K562 (cell line): ENCODE results near the gene USP10. TPM values are rescaled to one million over a fixed set of nuclear protein-coding genes. Genes with fewer than 3 reads are reported as not detected.

Experiments used
- ATF3 ChIP-seq, 2 experiments: fragments of 450-650 bp in 1 of 2; sonication (generic) in 1 of 2; formaldehyde crosslinking in 1 of 2; IDR thresholded peaks in 1 of 2; conservative IDR thresholded peaks in 1 of 2; 2 replicates each; pipeline versions ENCODE4 v1.6.1 to v1.8.1; 2016 to 2023; ENCODE audit warnings: mild to moderate bottlenecking in 2 of 2, moderate library complexity in 2 of 2, inconsistent platforms in 1 of 2, missing genetic modification reagents in 1 of 2
- DPF2 ChIP-seq: fragments of 450-650 bp; IDR thresholded peaks from 2 replicates; pipeline ENCODE4 v1.6.1; 2016
- E2F1 ChIP-seq: sonication (generic); formaldehyde crosslinking; IDR thresholded peaks from 2 replicates; pipeline ENCODE4 v1.8.1; 2023; ENCODE audit warnings: mild to moderate bottlenecking, missing genetic modification reagents, moderate library complexity
- HDAC2 ChIP-seq: fragments of 450-650 bp; IDR thresholded peaks from 2 replicates; pipeline ENCODE4 v1.6.1; 2016; ENCODE audit warnings: mild to moderate bottlenecking
- HMGN3 ChIP-seq: IDR thresholded peaks from 2 replicates; pipeline ENCODE4 v1.6.1; 2011; ENCODE audit warnings: borderline replicate concordance, low read depth, mild to moderate bottlenecking, mixed read lengths, low read length; ENCODE audit not compliant: insufficient read length; ENCODE audit errors: extremely low read depth
- KDM1A ChIP-seq, 2 experiments: fragments of 450-650 bp; IDR thresholded peaks; 2 replicates each; pipeline ENCODE4 v1.6.1; 2016; ENCODE audit warnings: mild to moderate bottlenecking in 2 of 2
- L3MBTL2 ChIP-seq: fragments of 450-650 bp; IDR thresholded peaks from 2 replicates; pipeline ENCODE4 v1.6.1; 2016; ENCODE audit warnings: mild to moderate bottlenecking, moderate library complexity
- LEF1 ChIP-seq: fragments of 450-650 bp; IDR thresholded peaks from 2 replicates; pipeline ENCODE4 v1.6.1; 2016; ENCODE audit warnings: mild to moderate bottlenecking
- MNT ChIP-seq, 2 experiments: fragments of 450-650 bp; conservative IDR thresholded peaks; 2 replicates each; pipeline ENCODE4 v1.6.1; 2017; ENCODE audit warnings: mild to moderate bottlenecking in 2 of 2, moderate library complexity in 2 of 2
- MYBL2 ChIP-seq, 2 experiments: fragments of 450-650 bp in 1 of 2; sonication (generic) in 1 of 2; formaldehyde crosslinking in 1 of 2; IDR thresholded peaks; 2 replicates each; pipeline versions ENCODE4 v1.6.1 to v1.8.1; 2017 to 2022; ENCODE audit warnings: borderline replicate concordance in 1 of 2, inconsistent platforms in 1 of 2, low read depth in 1 of 2, mild to moderate bottlenecking in 1 of 2, missing genetic modification reagents in 1 of 2, moderate library complexity in 1 of 2
- NR0B1 ChIP-seq: fragments of 450-650 bp; IDR thresholded peaks from one replicate; pipeline ENCODE4 v1.6.1; 2018; ENCODE audit warnings: mild to moderate bottlenecking, moderate library complexity; ENCODE audit not compliant: partially characterized antibody
- RFX5 ChIP-seq: IDR thresholded peaks from 2 replicates; pipeline ENCODE4 v1.6.1; 2011; ENCODE audit warnings: low read depth, mild to moderate bottlenecking, improper control_type of control experiment, low read length
- SOX6 ChIP-seq: fragments of 450-650 bp; IDR thresholded peaks from 2 replicates; pipeline ENCODE4 v1.6.1; 2014; ENCODE audit warnings: mild to moderate bottlenecking
- TCF3 ChIP-seq: sonication (generic); formaldehyde crosslinking; IDR thresholded peaks from 2 replicates; pipeline ENCODE4 v1.4.0; 2020; ENCODE audit warnings: mild to moderate bottlenecking, missing genetic modification reagents
- TEAD4 ChIP-seq, 2 experiments: sonication (generic) in 1 of 2; formaldehyde crosslinking in 1 of 2; IDR thresholded peaks; 2 replicates each; pipeline versions ENCODE4 v1.6.1 to v1.8.0; 2012 to 2022; ENCODE audit warnings: borderline replicate concordance in 1 of 2, inconsistent platforms in 1 of 2, low read length in 1 of 2, mild to moderate bottlenecking in 1 of 2, missing genetic modification reagents in 1 of 2
- polyA plus RNA-seq, 8 experiments: library from polyadenylated mRNA; depleted of rRNA in 4 of 8; stranded (reverse) in 5 of 8; unstranded in 3 of 8; fragments of >200 nt; fragmentation: Nextera tagmentation in 2 of 8; fragmentation: Illumina TruSeq in 1 of 8; extraction: Ambion mirVana in 2 of 8; extraction: Trizol in 1 of 8; gene quantifications; 2 replicates each; pipeline versions ENCODE4 v1.2.1 to v1.2.3, GENCODE V29; 2011 to 2014; ENCODE audit warnings: inconsistent platforms in 1 of 8, missing spikeins in 1 of 8
- total RNA-seq, 7 experiments: library from RNA; depleted of rRNA in 6 of 7; stranded (reverse); fragments of >200 nt in 6 of 7; fragmentation: Illumina TruSeq in 2 of 7; extraction: Trizol in 2 of 7; gene quantifications; 2 replicates each; pipeline versions ENCODE4 v1.2.1 to v1.2.3, GENCODE V29; 2011 to 2021; ENCODE audit warnings: low replicate concordance in 1 of 7
- TF ChIP-seq, protein P1 (sequence below): fragments of 450-650 bp; IDR thresholded peaks from 2 replicates; pipeline ENCODE4 v1.6.1; 2017; ENCODE audit warnings: antibody characterized with exemption, mild to moderate bottlenecking

USP10 gene
- total and polyA plus RNA-seq, 9 of the 15 experiments (the other 6 are each of a cell fraction or from before 2014, with no cell fraction given): 61.7 to 197 (median 116) TPM

DNA sequence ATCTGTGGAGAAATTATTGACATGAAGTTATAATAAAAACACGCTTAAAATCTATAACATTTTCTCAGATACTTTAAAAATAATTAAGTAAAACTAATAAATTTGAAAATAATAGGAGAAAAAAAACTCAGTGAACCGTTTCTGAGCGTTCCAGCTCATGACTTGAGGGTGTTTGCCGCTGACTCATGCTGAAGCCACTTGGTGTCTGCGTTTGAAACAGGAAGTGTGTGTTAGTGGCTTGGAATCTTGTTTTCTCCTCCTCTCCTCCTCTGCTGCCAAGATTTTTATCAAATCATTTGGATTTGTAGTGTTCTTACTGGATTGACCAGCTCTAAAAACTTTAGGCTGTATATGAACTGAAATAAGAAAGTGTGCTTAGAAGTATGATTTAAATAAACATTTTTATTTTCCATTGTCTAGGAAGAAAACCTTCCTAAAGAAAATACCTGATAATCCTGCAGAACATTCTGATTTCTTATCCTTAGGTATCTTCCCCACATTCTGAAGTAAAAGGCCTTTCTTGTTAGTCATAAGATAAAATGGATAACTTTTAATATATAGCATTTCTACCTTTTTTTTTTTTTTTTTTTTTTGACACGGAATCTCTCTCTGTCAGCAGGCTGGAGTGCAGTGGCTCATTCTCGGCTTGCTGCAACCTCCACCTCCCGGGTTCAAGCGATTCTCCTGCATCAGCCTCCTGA lies 30.8 kb downstream of the USP10 start (continued):
- TF ChIP-seq ATF3 (IDR thresholded peaks at IDR 0.05): peak; percentile 86
- TF ChIP-seq ATF3 (CRISPR knock-in tag; conservative IDR thresholded peaks at IDR 0.05): no peak
- peak; percentile 48 to 70; a peak in 2 of 4 replicates for TF ChIP-seq MNT (conservative IDR thresholded peaks at IDR 0.05)
- TF ChIP-seq L3MBTL2: 0 out of 2 replicates have a peak, but pooled peaks have one; percentile 39
- 0 out of 2 replicates have a peak, but pooled peaks have one; percentile 9 for TF ChIP-seq TCF3 (CRISPR knock-in tag)
- no peak for TF ChIP-seq HMGN3
- TF ChIP-seq MYBL2 (IDR thresholded peaks at IDR 0.05; ENCODE audit: low read depth): peak; percentile 8; the same call in 1 of the 2 replicates
- TF ChIP-seq MYBL2 (CRISPR knock-in tag; IDR thresholded peaks at IDR 0.05; ENCODE audit: borderline replicate concordance): no peak
- TF ChIP-seq, protein P1, sequence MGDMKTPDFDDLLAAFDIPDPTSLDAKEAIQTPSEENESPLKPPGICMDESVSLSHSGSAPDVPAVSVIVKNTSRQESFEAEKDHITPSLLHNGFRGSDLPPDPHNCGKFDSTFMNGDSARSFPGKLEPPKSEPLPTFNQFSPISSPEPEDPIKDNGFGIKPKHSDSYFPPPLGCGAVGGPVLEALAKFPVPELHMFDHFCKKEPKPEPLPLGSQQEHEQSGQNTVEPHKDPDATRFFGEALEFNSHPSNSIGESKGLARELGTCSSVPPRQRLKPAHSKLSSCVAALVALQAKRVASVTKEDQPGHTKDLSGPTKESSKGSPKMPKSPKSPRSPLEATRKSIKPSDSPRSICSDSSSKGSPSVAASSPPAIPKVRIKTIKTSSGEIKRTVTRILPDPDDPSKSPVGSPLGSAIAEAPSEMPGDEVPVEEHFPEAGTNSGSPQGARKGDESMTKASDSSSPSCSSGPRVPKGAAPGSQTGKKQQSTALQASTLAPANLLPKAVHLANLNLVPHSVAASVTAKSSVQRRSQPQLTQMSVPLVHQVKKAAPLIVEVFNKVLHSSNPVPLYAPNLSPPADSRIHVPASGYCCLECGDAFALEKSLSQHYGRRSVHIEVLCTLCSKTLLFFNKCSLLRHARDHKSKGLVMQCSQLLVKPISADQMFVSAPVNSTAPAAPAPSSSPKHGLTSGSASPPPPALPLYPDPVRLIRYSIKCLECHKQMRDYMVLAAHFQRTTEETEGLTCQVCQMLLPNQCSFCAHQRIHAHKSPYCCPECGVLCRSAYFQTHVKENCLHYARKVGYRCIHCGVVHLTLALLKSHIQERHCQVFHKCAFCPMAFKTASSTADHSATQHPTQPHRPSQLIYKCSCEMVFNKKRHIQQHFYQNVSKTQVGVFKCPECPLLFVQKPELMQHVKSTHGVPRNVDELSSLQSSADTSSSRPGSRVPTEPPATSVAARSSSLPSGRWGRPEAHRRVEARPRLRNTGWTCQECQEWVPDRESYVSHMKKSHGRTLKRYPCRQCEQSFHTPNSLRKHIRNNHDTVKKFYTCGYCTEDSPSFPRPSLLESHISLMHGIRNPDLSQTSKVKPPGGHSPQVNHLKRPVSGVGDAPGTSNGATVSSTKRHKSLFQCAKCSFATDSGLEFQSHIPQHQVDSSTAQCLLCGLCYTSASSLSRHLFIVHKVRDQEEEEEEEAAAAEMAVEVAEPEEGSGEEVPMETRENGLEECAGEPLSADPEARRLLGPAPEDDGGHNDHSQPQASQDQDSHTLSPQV: peak; percentile 63
- TF ChIP-seq TEAD4 (IDR thresholded peaks at IDR 0.05; ENCODE audit: low read length): peak; percentile 68
- no peak for TF ChIP-seq TEAD4 (CRISPR knock-in tag; IDR thresholded peaks at IDR 0.05; ENCODE audit: borderline replicate concordance)
- TF ChIP-seq HDAC2: 0 out of 2 replicates have a peak, but pooled peaks have one; percentile 9
- TF ChIP-seq SOX6: peak; percentile 58
- TF ChIP-seq LEF1: peak; percentile 56
- no peak for TF ChIP-seq E2F1
- TF ChIP-seq DPF2: peak; percentile 88
- TF ChIP-seq RFX5: no peak
- TF ChIP-seq NR0B1: no peak
- peak; percentile 54 to 72; a peak in 2 of 4 replicates for TF ChIP-seq KDM1A (IDR thresholded peaks at IDR 0.05)
